Stimulated activated CD4-positive, alpha-beta T cell treated with anti-CD3 and anti-CD28 coated beads, Interleukin-15, amount 100 ng/mL, for 24 hours (primary cell): ENCODE results near the gene UBE2K.
"Not testable (repeated sequence)": the region's sequence is repeated elsewhere in the genome, so short reads cannot be mapped to it uniquely, and the experiment has no call there.

ENCODE experiments used
- DNase-seq: peaks from one replicate; pipeline ENCODE4 v3.0.0-alpha.2; 2020

Gene UBE2K

GRCh38 chr4:39812500-39812899, 114.6 kb downstream of the UBE2K start:
- peak; percentile 31 for DNase-seq

GRCh38 chr4:39813033-39813432, 115.1 kb downstream of the UBE2K start:
- DNase-seq, result not testable (repeated sequence)

DNA sequence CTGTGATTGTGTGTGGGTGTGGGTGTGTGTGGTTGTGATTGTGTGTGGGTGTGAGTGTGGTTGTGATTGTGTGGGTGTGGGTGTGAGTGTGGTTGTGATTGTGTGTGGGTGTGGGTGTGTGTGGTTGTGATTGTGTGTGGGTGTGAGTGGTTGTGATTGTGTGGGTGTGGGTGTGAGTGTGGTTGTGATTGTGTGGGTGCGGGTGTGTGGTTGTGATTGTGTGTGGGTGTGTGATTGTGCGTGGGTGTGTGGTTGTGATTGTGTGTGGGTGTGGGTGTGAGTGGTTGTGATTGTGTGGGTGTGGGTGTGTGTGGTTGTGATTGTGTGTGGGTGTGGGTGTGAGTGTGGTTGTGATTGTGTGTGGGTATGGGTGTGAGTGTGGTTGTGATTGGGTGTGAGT, 115.8 kb downstream of the UBE2K start:
- not testable (repeated sequence) for DNase-seq

GRCh38 chr4:39814403-39815185, 116.7 kb downstream of the UBE2K start:
- DNase-seq, result peak; percentile 28

- DNase-seq, result no peak
Measured at GRCh38 chr4:39818646-39819045, 120.7 kb downstream of the UBE2K start.

GRCh38 chr4:39820186-39820585, 122.2 kb downstream of the UBE2K start:
- no peak for DNase-seq

GRCh38 chr4:39821951-39822350, 124.0 kb downstream of the UBE2K start:
- DNase-seq, result no peak

GRCh38 chr4:39822662-39823061, 124.7 kb downstream of the UBE2K start:
- DNase-seq, result no peak

GRCh38 chr4:39823191-39823590, 125.3 kb downstream of the UBE2K start:
- no peak for DNase-seq

GRCh38 chr4:39825090-39825489, 127.2 kb downstream of the UBE2K start:
- no peak for DNase-seq

- no peak for DNase-seq
Measured at GRCh38 chr4:39825741-39826231, 127.8 kb downstream of the UBE2K start.
